Left hindlimb (tissue), 1 donor: Measurements from ENCODE around the gene NDUFS5.
"Not testable (repeated sequence)": the region's sequence is repeated elsewhere in the genome, so short reads cannot be mapped to it uniquely, and the experiment has no call there.

Source experiments
- DNase-seq: peaks from one replicate; pipeline ENCODE4 v3.0.0-alpha.2; 2018

The NDUFS5 gene

DNA sequence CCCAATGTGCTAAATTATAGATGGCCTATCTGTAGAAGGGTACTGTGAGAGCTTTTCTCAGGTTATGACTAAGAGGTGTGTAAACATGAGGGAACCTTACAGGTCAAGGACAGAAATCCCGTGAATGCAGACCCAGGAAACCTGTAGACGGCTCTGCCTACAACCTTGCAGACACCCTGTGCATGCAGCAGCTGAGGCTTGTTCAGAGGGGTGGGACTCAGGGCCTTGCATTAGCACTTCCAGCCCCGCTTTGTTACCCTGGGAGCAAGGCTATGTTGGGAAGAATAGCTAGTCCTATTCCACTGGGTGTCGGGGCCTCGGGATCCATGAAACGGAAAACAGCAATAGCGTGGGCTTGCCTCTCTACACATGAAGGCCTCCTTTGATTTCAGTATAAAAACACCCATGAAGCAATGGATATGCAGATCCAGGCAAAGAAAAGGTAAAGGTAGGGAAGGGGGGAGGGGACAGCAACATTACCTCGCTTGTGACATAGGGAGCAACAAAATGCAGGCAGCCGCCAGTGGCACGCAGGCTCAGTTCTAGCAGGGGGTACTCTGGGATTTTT is 9.5 kb upstream of the NDUFS5 start:
- DNase-seq, result no peak

DNA sequence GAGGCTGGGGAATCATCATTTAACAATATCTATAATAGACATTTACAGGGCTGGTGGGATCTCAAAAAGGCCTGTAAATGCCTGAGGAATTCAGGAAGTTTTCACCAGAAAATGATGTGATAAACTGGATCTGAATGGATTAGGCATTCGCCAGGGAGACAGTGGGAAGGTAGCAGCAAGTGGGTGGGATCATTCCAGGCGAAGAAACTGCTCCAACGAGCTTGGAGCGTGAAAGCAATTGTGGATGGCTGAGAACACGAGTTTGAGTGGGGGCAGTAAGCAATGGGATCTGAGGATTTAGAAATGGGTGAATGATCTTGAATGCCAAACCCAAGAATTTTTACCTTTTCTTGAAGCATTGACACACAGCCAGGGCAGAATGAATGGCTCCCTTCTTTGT is 8.9 kb upstream of the NDUFS5 start:
- DNase-seq, result no peak

DNA sequence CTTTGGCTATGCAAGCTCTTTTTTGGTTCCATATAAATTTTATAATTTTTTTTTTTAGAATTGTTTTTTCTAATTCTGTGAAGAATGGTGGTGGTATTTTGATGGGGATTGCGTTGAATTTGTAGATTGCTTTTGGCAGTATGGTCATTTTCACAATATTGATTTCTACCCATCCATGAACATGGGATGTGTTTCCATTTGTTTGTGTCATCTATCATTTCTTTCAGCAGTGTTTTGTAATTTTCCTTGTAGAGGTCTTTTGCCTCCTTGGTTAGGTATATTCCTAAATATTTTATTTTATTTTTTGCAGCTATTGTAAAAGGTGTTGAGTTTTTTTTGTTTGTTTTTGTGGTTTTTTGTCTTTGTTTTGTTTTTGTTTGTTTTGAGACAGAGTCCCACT is 5.7 kb upstream of the NDUFS5 start:
- not testable (repeated sequence) for DNase-seq

DNA sequence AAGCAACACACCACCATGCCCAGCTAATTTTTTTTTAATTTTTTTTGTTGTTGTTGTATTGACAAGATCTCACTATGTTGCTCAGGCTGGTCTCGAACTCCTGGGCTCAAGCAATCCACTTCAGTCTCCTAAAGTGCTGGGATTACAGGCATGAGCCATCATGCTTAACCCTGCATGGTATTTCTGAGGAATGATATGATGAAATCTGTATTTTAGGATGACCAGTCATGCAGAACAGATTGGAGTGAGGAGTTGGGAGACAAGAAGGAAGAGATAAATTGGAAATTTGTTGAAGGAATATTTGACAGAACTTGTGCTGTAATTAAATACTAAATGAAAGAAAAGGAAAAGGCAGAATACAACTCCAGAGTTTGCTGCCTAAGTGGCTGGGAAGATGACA is 4.7 kb upstream of the NDUFS5 start:
- DNase-seq, result no peak

- no peak for DNase-seq
These were observed 3.0 kb upstream of the NDUFS5 start for GRCh38 chr1:39023140-39023539.

DNA sequence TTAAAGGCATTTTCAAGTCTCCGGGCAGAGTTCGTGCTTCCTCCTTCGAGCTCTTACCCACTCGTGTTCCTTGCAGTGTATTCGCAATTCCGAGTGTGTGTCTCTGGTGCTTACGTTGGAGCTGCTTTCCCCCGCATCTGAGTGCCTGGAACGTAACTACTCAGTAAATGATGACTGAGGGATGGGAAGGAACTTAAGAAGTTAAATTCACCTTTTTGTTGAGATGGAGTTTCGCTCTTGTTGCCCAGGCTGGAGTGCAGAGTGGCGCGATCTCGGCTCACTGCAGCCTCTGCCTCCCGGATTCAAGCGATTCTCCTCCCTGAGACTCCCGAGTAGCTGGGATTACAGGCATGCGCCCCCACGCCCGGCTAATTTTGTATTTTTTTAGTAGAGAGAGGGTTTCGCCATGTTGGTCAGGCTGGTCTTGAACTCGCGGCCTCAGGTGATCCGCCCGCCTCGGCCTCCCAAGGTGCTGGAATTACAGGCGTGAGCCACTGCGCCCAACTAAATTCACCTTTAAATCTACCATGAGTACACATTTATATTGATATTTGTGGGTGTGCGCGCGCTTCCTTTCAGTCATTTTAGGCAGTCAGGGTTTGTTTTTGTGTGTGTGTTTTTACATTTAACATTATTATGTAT is 837 bp downstream of the NDUFS5 start:
- DNase-seq, result no peak

- DNase-seq, result no peak
These were observed 8.0 kb downstream of the NDUFS5 start for GRCh38 chr1:39034114-39034654.

DNA sequence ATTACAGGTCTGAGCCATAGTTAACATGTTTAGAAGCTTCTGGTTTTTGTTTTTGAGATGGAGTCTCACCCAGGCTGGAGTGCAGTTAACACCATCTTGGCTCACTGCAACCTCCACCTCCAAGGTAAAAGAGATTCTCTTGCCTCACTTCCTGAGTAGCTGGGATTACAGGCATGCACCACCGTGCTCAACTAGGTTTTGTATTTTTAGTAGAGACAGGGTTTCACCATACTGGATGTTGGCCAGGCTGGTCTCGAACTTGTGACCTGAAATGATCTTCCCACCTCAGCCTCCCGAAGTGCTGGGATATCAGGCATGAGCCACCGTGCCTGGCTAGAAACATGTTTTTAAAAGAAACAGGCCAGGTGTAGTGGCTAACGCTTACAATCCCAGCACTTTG is 10.5 kb downstream of the NDUFS5 start:
- no peak for DNase-seq

DNA sequence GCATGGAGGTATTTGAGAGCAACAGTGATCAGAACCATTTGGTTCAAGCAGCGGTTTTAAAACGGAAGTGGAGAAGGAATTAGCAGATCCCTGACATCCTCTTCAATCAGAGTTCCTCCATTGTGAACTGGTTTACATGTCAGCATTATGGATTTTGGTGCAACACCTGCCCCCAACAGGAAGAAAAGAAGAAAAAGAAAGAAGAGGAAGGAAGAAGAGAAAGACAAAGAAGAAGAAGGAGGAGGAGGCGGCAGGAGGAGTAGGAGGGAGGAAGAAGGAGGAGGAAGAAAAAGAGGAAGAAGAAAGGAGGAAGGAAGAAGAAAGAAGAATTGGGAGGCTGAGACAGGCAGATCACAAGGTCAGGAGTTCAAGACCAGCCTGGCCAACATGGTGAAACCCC is 17.4 kb downstream of the NDUFS5 start:
- no peak for DNase-seq

- DNase-seq, result no peak
These were observed 18.6 kb downstream of the NDUFS5 start for GRCh38 chr1:39044762-39045161.

- DNase-seq, result no peak
These were observed 19.1 kb downstream of the NDUFS5 start for GRCh38 chr1:39045231-39045630.

- no peak for DNase-seq
These were observed 20.6 kb downstream of the NDUFS5 start for GRCh38 chr1:39046613-39047210.

- no peak for DNase-seq
These were observed 21.5 kb downstream of the NDUFS5 start for GRCh38 chr1:39047374-39048229.

- no peak for DNase-seq
These were observed 22.7 kb downstream of the NDUFS5 start for GRCh38 chr1:39048745-39049370.

GRCh38 chr1:39050001-39050400 is 23.9 kb downstream of the NDUFS5 start:
- DNase-seq, result no peak

GRCh38 chr1:39051193-39051850 is 25.2 kb downstream of the NDUFS5 start:
- not testable (repeated sequence) for DNase-seq

- no peak for DNase-seq
These were observed 25.8 kb downstream of the NDUFS5 start for GRCh38 chr1:39051956-39052355.

- DNase-seq, result not testable (repeated sequence)
These were observed 29.1 kb downstream of the NDUFS5 start for GRCh38 chr1:39055213-39055710.

DNA sequence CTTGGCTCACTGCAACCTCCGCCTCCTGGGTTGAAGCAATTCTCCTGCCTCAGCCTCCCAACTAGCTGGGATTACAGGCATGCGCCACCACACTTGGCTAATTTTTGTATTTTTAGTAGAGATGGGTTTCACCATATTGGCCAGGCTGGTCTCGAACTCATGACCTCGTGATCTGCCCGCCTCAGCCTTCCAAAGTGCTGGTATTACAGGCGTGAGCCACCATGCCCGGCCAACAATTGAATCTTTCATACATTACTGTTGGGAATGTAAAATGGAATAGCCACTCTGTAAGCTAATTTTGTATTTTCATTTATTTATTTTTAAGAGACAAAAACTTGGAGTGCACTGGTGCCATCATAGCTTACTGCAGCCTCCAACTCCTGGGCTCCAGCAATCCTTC is 35.4 kb downstream of the NDUFS5 start:
- DNase-seq, result not testable (repeated sequence)

DNA sequence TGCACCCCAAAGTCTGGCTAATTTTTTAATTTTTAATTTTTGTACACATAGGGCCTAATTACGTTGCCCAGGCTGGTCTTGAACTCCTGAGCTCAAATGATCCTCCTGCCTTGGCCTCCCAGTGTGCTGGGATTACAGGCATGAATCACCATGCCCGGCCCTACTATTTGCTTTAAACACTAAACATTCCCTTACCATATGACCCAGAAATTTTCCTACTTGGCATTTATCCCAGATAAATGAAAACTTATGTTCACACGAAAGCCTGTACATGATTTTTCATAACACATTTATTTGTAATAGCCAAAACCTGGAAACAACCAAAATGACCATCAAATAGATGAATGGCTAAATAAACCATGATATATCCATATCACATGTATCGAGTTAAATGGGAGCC is 35.8 kb downstream of the NDUFS5 start:
- no peak for DNase-seq

DNA sequence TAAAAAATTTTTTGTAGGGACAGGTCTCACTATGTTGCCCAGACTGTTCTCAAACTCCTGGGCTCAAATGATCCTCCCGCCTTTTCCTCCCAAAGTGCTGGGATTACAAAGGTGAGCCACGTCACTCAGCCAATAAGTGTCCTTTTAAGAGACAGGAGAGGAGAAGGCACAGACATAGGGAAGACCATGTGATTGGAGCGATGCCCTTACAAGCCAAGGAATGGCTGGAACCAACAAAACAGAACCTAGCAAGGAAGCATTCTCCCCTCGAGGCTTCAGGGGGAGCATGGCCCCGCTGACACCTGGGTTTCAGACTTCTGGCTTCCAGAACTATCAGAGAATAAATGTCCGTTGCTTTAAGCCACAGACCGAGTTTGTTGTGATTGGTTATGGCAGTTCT is 37.0 kb downstream of the NDUFS5 start:
- no peak for DNase-seq

- no peak for DNase-seq
These were observed 37.6 kb downstream of the NDUFS5 start for GRCh38 chr1:39063775-39064174.
